Suppressor macrophage treated with lipopolysaccharide for 1 hour (primary cell): ENCODE results near the gene SLC39A11.

Source experiments
- DNase-seq, 3 donors: peaks; one replicate each; pipeline ENCODE4 v3.0.0-alpha.2; 2020 to 2022

The SLC39A11 gene

GRCh38 chr17:72671016-72671415 lies 421.5 kb downstream of the SLC39A11 start:
- DNase-seq, result no peak

- no peak for DNase-seq
These were observed 425.1 kb downstream of the SLC39A11 start for GRCh38 chr17:72667096-72668063.

- DNase-seq, result no peak
These were observed 426.3 kb downstream of the SLC39A11 start for GRCh38 chr17:72665852-72666851.

GRCh38 chr17:72662827-72663190 lies 429.7 kb downstream of the SLC39A11 start:
- DNase-seq, result no peak

DNA sequence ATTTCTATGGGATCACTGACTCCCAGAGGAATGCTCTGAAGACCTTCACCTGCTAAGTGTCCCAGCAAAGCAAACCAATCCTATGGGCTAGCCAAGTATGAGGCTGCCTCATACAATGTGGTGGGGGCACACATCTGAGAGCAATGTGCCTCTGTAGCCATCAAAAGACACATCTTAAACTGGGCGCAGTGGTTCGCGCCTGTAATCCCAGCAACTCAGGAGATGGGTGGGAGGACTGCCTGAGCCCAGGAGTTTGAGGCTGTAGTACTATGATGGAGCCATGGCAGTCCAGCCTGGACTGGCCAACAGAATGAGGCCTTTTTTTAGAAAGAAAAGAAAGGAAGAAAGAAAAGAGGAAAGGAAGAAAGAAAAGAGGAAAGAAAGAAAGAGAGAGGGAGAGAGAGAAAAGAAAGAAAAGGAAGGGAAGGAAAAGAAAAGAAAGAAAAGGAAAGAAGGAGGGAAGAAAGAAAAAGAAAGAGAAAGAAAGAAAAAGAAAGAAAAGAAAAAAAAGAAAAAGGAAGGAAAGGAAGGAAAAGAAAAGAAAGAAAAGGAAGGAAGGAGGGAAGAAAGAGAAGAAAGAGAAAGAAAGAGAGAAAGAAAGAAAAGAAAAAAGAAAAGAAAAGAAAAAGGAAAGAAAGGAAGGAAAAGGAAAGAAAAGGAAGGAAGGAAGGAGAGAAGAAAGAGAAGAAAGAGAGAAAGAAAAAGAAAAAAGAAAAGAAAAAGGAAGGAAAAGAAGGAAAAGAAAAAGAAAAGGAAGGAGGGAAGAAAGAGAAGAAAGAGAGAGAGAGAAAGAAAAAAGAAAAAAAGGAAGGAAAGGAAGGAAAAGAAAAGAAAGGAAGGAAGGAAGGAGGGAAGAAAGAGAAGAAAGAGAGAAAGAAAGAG lies 430.3 kb downstream of the SLC39A11 start:
- DNase-seq, result no peak

DNA sequence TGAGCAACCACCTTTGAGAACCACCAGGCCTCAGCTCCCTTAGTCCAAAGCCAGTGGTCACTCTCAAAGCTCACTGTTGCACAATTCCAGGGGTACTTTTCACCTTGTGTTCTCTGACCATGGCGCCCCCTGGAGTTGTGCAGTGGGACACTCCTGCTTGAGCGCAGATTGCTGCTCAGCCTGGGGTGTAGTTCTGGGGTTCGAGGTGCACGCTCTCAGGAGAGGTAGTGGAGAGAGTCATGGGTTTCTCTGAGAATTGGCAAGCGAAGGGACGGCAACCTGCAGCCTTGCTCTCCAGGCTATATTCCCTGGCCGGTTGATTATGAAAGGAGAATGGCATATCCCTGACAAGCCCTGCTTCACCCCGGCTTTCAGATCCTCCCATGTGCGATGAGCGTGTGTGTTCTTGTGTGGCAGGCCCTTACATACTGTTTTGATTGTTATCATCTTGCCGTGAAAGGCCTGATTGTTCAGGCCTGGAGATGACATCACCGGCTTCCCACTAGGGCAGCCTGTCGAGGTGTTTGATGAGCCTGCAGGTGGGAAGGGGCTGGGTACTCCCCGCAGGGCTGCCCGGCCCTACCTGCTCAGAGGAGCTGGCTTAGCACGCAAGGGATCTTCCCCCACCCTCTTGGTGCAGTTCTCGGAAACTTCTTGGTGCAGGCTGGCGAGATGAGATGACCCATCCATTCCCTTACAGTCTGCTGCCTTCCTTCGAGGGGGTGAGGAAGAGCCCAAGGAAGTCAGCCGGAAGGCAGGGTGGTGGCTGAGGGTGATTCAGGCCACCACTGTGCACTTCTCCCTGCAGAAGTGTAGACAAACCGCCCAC lies 431.2 kb downstream of the SLC39A11 start:
- no peak for DNase-seq

DNA sequence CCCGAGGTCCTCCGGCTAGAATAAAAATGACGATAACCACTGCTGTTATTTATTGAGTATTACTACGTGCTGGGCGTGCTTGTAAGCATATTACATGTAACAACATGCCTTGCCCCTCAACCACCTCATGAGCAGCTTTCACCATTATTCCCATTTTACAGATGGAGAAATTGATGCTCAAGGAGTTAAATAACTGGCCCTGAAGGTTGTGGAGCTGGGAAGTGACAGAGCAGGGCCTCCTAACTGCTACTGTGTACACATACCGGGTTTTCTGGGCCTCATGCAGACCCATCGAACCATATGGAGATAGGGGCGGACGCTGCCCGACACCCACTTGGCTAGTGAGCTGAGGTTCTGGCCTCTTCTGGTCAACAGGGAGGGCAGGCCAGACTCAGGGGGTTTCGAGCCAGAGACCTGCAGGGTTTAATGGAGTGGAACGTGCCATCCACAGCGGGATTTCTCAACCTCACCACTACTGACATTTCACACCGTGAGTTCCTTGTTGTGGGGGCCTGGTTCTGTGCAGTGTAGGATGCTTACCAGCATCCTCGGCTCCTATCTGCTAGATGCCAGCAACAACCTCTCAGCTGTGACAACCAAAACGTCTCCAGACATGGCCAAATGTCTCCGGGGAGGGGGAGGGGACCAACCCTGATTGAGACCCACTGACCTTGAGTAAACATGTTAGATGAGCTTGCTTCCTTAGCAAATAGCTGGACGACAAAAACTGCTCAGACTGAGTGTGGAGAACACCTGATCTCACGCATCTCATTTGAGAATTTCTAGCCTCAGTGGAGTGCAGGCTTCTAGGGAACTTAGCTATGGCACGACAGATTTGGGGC lies 432.0 kb downstream of the SLC39A11 start:
- no peak for DNase-seq

- DNase-seq, result no peak
These were observed 432.7 kb downstream of the SLC39A11 start for GRCh38 chr17:72659811-72660210.

DNA sequence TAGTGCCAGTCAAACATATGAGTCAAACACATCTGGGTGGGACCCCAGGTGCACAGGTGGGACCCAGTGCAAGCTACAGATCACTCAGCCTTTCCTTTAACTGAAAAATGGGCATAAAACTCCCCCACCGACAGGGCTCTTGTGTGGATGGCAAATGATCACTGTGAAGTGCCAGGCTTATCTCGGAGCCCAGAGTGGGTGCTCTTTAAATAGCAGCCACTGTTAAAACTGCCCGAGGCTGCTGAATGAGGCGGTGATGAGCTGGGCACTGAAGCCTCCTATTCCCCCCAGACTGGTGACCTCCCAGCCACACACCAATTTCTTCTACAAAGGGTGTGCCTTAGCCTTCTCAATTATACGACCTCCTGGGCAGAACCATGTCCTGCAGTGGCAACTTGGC lies 433.8 kb downstream of the SLC39A11 start:
- no peak for DNase-seq

DNA sequence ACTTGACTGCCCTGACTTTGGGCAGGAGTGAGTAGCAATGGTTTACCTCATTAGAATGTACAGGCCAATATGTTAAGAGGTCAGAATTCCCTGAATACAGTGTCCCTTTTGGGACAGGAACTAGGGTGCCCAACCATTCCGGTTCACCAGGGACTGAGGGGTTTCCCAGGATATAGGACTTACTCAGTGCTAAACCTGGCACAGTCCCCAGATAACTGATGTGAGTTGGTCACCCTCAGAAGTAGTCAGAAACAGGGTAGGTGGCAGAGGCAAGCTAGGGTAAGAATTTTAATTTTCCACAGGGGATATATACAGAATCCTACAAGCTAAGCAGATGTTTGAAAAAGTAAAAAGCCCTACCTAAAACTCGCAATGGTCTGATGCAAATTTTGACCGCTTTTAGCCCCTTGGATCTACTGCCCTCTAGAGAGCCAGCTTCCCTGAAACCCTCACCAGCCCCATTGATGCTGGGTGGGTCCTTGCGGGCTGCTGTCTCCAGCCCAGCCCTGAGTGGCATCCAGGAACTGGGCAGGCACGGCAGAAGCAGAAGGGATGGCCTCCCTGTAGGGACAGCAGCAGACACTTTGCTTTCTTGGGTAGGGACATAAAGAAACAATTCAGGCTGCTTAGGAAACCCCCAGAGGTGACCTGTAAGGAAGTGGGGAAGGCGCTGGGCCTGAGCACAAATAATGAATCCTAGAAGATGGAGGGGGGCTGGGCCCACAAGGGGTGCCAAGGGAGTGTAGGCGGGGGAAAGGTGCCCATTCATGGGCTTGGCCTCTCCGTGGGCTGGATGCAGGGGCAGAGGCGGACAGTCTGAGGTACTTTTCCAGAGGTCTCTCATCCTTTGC lies 434.8 kb downstream of the SLC39A11 start:
- DNase-seq, result no peak

DNA sequence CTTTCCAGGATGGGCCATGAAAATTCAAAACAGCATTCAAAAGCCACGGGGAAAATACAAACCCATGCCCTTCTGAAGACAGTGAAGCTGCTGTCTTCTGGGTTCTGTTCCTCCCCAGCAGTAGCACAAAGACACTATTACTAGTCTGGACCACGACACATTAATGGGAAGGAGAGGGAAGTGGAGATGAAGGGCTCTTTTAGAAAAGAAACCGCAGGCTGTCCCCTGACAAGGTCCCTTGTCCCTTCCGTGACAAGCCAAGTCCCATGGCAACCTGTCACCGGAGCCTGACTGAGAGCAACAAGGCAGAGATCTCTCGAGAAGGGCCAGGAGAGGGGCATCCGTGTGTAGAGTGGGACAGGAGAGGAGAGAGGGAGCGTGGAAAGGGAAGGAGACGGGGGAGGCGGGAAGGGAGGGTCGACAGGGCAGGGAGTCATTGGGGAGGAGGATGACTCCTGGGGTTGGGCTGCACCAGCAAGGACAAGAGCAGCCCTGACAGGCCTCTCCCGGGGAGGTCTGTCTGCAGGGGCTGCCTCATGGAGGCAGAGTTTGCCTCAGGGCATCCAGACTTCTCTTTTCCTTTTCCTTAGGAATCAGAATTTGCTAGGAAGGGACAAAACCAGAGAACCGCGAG lies 436.2 kb downstream of the SLC39A11 start:
- no peak for DNase-seq

DNA sequence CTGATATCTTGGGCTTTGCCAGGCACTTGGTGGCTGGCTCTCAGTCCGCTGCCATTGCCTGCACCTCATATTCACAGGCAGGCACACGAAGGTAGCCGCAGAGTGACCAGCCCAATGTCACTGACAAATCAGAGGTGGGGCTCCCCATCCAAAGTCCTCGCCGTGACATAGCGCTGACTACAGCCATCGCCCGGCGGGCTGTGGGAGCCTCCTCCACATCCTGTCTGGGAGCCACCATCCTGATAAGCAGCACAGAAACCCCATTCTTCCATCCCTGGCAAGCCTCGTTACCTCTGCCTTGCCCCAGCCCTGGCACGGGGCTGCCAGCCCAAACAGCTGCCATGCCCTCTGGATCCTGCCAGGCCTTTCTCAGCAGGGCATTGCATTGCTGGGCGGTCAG lies 437.8 kb downstream of the SLC39A11 start:
- no peak for DNase-seq

- DNase-seq, result no peak
These were observed 440.5 kb downstream of the SLC39A11 start for GRCh38 chr17:72651988-72652387.

- DNase-seq, result no peak
These were observed 443.8 kb downstream of the SLC39A11 start for GRCh38 chr17:72648702-72649101.

- no peak for DNase-seq
These were observed 446.3 kb downstream of the SLC39A11 start for GRCh38 chr17:72646176-72646575.

DNA sequence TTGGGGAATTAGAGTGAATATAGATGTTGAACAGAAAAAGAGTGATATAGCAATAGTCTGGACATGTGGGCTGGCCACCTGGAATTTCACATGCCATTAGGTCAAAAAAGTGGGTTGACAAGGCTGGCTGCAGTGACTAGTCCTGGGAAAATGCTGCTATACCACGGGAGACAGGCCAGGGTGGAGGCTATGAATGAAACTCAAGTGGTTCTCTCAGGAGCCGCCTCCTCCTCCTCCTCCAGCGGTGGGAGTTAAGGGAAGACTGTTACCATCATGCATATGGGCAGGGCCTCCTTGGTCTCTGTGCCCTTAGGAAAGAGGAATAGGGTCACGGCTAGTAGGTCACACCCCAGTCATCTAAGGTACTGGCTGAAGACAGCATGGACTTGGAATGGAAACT lies 448.0 kb downstream of the SLC39A11 start:
- no peak for DNase-seq

- no peak for DNase-seq
These were observed 448.8 kb downstream of the SLC39A11 start for GRCh38 chr17:72643575-72644216.

DNA sequence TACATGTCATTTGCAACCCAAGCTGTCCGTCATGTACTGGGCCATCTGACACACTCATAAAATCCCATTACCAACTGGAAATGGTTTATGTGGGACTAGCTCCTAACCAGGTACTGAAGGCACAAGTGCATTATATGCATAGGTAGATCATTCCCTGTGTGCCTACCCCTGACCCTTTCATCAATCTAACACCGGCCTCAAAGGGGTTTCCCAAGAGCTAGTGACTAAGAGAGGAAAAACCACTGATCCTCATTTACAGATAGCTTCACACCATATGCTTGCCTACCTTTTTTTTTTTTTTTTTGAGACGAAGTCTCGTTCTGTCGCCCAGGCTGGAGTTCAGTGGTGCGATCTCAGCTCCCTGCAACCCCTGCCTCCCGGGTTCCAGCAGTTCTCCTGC lies 449.8 kb downstream of the SLC39A11 start:
- peak in 2 of 3 donors; percentile 9 to 21 for DNase-seq
